K562 (cell line): ENCODE data around the gene PEX7. TPM values are rescaled to one million over a fixed set of nuclear protein-coding genes. Genes with fewer than 3 reads are reported as not detected.
A peak's percentile ranks its signal among the peaks of the same experiment; 100 is the strongest.

ENCODE experiments used
- ATAC-seq: fragments of 200-7000 bp; cut with Tn5 transposase; 3 replicates; pipeline ENCODE4 v1.9.1; 2020; ENCODE audit warnings: moderate library complexity
- BruUV-seq: library from RNA; stranded (reverse); fragments of 400-500 nt; replicated peaks from 2 replicates; lab custom pipeline; 2021; lab: Mats Ljungman, UMichigan
- CTCF ChIA-PET: fragments of 300-600 bp; formaldehyde crosslinking; extraction: SDS; loops from one replicate; lab custom pipeline; 2021; ENCODE audit warnings: low intra/inter-chr PET ratio; lab: Yijun Ruan, JAX
- POLR2A ChIA-PET: fragments of 300-600, 350-650 bp; sonication (Branson Sonifier 250); formaldehyde crosslinking; extraction: SDS; loops from one replicate; lab custom pipeline; 2021; ENCODE audit warnings: antibody characterized with exemption, inconsistent platforms; lab: Yijun Ruan, JAX
- DNase-seq, 4 experiments: peaks; one replicate each; pipeline versions ENCODE4 v3.0.0 to v3.0.0-alpha.2; 2011 to 2018; ENCODE audit warnings: low spot score in 3 of 4, mixed read lengths in 3 of 4; ENCODE audit errors: extremely low read depth in 1 of 4
- FAIRE-seq: peaks from 2 replicates; lab custom pipeline; 2011; peaks lifted over from hg19 to GRCh38; lab: Jason Lieb, UNC
- H2AFZ ChIP-seq: 2 replicates; pipeline ENCODE4 v1.6.0; 2011; ENCODE audit warnings: low read depth, low read length, control low read depth, inconsistent platforms
- H3K27ac ChIP-seq: fragments of 200-600 bp; 3 replicates; pipeline ENCODE4 v1.8.0; 2011; ENCODE audit warnings: low read depth, mild to moderate bottlenecking, control low read depth, inconsistent platforms, low read length, moderate library complexity, mixed read lengths; ENCODE audit errors: extremely low read depth
- H3K27me3 ChIP-seq, 2 experiments: fragments of 300-600 bp in 1 of 2; 2 replicates in 1 of 2; 3 replicates in 1 of 2; pipeline versions ENCODE4 v1.6.0 to v1.8.0; 2011; ENCODE audit warnings: inconsistent platforms in 2 of 2, low read length in 2 of 2, mild to moderate bottlenecking in 1 of 2, mixed read lengths in 1 of 2, moderate library complexity in 1 of 2; ENCODE audit not compliant: control insufficient read depth in 2 of 2, insufficient read depth in 2 of 2
- H3K36me3 ChIP-seq: fragments of 300-600 bp; 3 replicates; pipeline ENCODE4 v1.8.0; 2011; ENCODE audit warnings: mild to moderate bottlenecking, low read length, inconsistent platforms; ENCODE audit not compliant: control insufficient read depth, insufficient read depth
- H3K4me1 ChIP-seq, 2 experiments: fragments of 200-600 bp in 1 of 2; replicated peaks in 1 of 2; 2 replicates in 1 of 2; 3 replicates in 1 of 2; pipeline versions ENCODE4 v1.5.1 to v1.8.0; 2011; ENCODE audit warnings: inconsistent platforms in 2 of 2, low read length in 2 of 2, mild to moderate bottlenecking in 1 of 2, mixed read lengths in 1 of 2, moderate library complexity in 1 of 2; ENCODE audit not compliant: control insufficient read depth in 2 of 2, insufficient read depth in 2 of 2
- H3K4me2 ChIP-seq: 2 replicates; pipeline ENCODE4 v1.6.1; 2011; ENCODE audit warnings: low read length, control low read depth, inconsistent platforms, mixed read lengths; ENCODE audit not compliant: insufficient read depth
- H3K4me3 ChIP-seq: fragments of 200-600 bp; sonication (generic), shearing (Covaris generic); 2 replicates; pipeline ENCODE4 v1.5.1; 2016; ENCODE audit warnings: control low read depth, inconsistent platforms
- H3K79me2 ChIP-seq: fragments of 200-600 bp; 3 replicates; pipeline ENCODE4 v1.8.0; 2011; ENCODE audit warnings: low read length, inconsistent platforms; ENCODE audit not compliant: control insufficient read depth, insufficient read depth
- H3K9ac ChIP-seq, 2 experiments: 2 replicates each; pipeline versions ENCODE4 v1.6.0 to v1.6.1; 2011; ENCODE audit warnings: low read depth in 2 of 2, low read length in 2 of 2, control low read depth in 1 of 2, inconsistent platforms in 1 of 2, mild to moderate bottlenecking in 1 of 2, mixed read lengths in 1 of 2; ENCODE audit not compliant: insufficient read depth in 1 of 2
- H3K9me1 ChIP-seq: one replicate; pipeline ENCODE4 v1.6.0; 2011; ENCODE audit warnings: inconsistent platforms, mild to moderate bottlenecking, low read length, moderate library complexity; ENCODE audit not compliant: control insufficient read depth, insufficient read depth
- H3K9me3 ChIP-seq: replicated peaks from 2 replicates; pipeline ENCODE4 v1.5.1; 2011; ENCODE audit warnings: low read depth, low read length, inconsistent platforms; ENCODE audit not compliant: control insufficient read depth, insufficient read depth
- H4K20me1 ChIP-seq: replicated peaks from 2 replicates; pipeline ENCODE4 v1.6.1; 2011; ENCODE audit warnings: low read length, inconsistent platforms, mixed read lengths; ENCODE audit not compliant: control insufficient read depth, insufficient read depth
- BRF1 ChIP-seq: IDR thresholded peaks from 3 replicates; pipeline ENCODE4 v1.6.1; 2011; ENCODE audit warnings: borderline replicate concordance, mild to moderate bottlenecking; ENCODE audit not compliant: insufficient read length; ENCODE audit errors: extremely low read depth
- CBFA2T3 ChIP-seq: fragments of 450-650 bp; IDR thresholded peaks from 2 replicates; pipeline ENCODE4 v1.6.1; 2017
- HOXB6 ChIP-seq: fragments of 250-450 bp; sonication (Bioruptor Pico); IDR thresholded peaks from 2 replicates; pipeline ENCODE4 v1.5.1; 2022; ENCODE audit warnings: mild to moderate bottlenecking, borderline replicate concordance
- KLF6 ChIP-seq: fragments of 250-450 bp; sonication (Bioruptor Pico); IDR thresholded peaks from 2 replicates; pipeline ENCODE4 v1.4.0; 2020; ENCODE audit warnings: mild to moderate bottlenecking, moderate library complexity, borderline replicate concordance
- MYBL2 ChIP-seq, 2 experiments: fragments of 450-650 bp in 1 of 2; sonication (generic) in 1 of 2; formaldehyde crosslinking in 1 of 2; IDR thresholded peaks; 2 replicates each; pipeline versions ENCODE4 v1.6.1 to v1.8.1; 2017 to 2022; ENCODE audit warnings: borderline replicate concordance in 1 of 2, inconsistent platforms in 1 of 2, low read depth in 1 of 2, mild to moderate bottlenecking in 1 of 2, missing genetic modification reagents in 1 of 2, moderate library complexity in 1 of 2
- NFRKB ChIP-seq: fragments of 450-650 bp; IDR thresholded peaks from 2 replicates; pipeline ENCODE4 v1.6.1; 2016; ENCODE audit warnings: low read depth
- NR1H2 ChIP-seq: sonication (generic); formaldehyde crosslinking; IDR thresholded peaks from 2 replicates; pipeline ENCODE4 v1.4.0; 2020; ENCODE audit warnings: mild to moderate bottlenecking, missing genetic modification reagents
- PHB ChIP-seq: fragments of 250-450 bp; sonication (Bioruptor Pico); IDR thresholded peaks from 2 replicates; pipeline ENCODE4 v1.5.0; 2021
- PHTF2 ChIP-seq: fragments of 250-450 bp; sonication (Bioruptor Pico); IDR thresholded peaks from 2 replicates; pipeline ENCODE4 v1.5.0; 2021; ENCODE audit warnings: mild to moderate bottlenecking
- PTRF ChIP-seq: fragments of 450-650 bp; IDR thresholded peaks from 2 replicates; pipeline ENCODE4 v1.6.1; 2016; ENCODE audit warnings: mild to moderate bottlenecking, missing genetic modification characterization, missing compliant biosample characterization
- SRF ChIP-seq, 2 experiments: fragments of 250-450, 450-650 bp in 1 of 2; sonication (Bioruptor Pico) in 1 of 2; sonication (generic) in 1 of 2; formaldehyde crosslinking; IDR thresholded peaks; 2 replicates each; pipeline versions ENCODE4 v1.5.0 to v1.5.1; 2020 to 2022; ENCODE audit warnings: mild to moderate bottlenecking in 1 of 2, missing genetic modification reagents in 1 of 2
- TAF1 ChIP-seq: IDR thresholded peaks from 2 replicates; pipeline ENCODE4 v1.6.1; 2011; ENCODE audit warnings: mild to moderate bottlenecking, low read length, moderate library complexity; ENCODE audit not compliant: insufficient read depth, control insufficient read depth, severe bottlenecking; ENCODE audit errors: extremely low read depth
- TCF3 ChIP-seq: sonication (generic); formaldehyde crosslinking; IDR thresholded peaks from 2 replicates; pipeline ENCODE4 v1.4.0; 2020; ENCODE audit warnings: mild to moderate bottlenecking, missing genetic modification reagents
- U2AF1 ChIP-seq: fragments of 200-400 bp; formaldehyde crosslinking; optimal IDR thresholded peaks from 2 replicates; pipeline ENCODE3; 2017; ENCODE audit warnings: mild to moderate bottlenecking, low read depth, low read length, moderate library complexity
- ZFP36 ChIP-seq: fragments of 150-350 bp; IDR thresholded peaks from 2 replicates; pipeline ENCODE4 v1.6.1; 2018; ENCODE audit warnings: low read length, low read depth; ENCODE audit not compliant: partially characterized antibody
- ZNF217 ChIP-seq: sonication (generic); formaldehyde crosslinking; IDR thresholded peaks from 2 replicates; pipeline ENCODE4 v1.8.0; 2022; ENCODE audit warnings: mild to moderate bottlenecking, missing genetic modification reagents
- ZNF232 ChIP-seq: sonication (generic); formaldehyde crosslinking; IDR thresholded peaks from 2 replicates; pipeline ENCODE4 v1.8.0; 2022; ENCODE audit warnings: mild to moderate bottlenecking, missing genetic modification reagents
- ZSCAN29 ChIP-seq: fragments of 450-650 bp; IDR thresholded peaks from 2 replicates; pipeline ENCODE4 v1.6.1; 2017
- ZSCAN32 ChIP-seq: fragments of 450-650 bp; formaldehyde crosslinking; IDR thresholded peaks from 2 replicates; pipeline ENCODE4 v1.4.0; 2020; ENCODE audit warnings: mild to moderate bottlenecking, moderate library complexity
- whole genome bisulfite sequencing: fragments of 100-300 bp; shearing (Covaris generic); methylation state at CpG from one replicate; pipeline ENCODE4 v1.1.6; 2016; ENCODE audit warnings: low coverage, mixed read lengths; ENCODE audit not compliant: insufficient coverage; ENCODE audit errors: missing lambda C conversion rate; 5-methylcytosine and 5-hydroxymethylcytosine counted together
- in situ Hi-C: fragments of 300-500 bp; cut with MboI; formaldehyde crosslinking; loops from 4 replicates; pipeline ENCODE4 v1.15.0; 2018; ENCODE audit warnings: inconsistent platforms, mixed read lengths
- intact Hi-C: fragments of 100-400 bp; cut with micrococcal nuclease; formaldehyde crosslinking; loops from 2 replicates; pipeline ENCODE4 v1.14.2; 2022
- polyA plus RNA-seq, 8 experiments: library from polyadenylated mRNA; depleted of rRNA in 4 of 8; stranded (reverse) in 5 of 8; unstranded in 3 of 8; fragments of >200 nt; fragmentation: Nextera tagmentation in 2 of 8; fragmentation: Illumina TruSeq in 1 of 8; extraction: Ambion mirVana in 2 of 8; extraction: Trizol in 1 of 8; gene quantifications; 2 replicates each; pipeline versions ENCODE4 v1.2.1 to v1.2.3, GENCODE V29; 2011 to 2014; ENCODE audit warnings: inconsistent platforms in 1 of 8, missing spikeins in 1 of 8
- total RNA-seq, 7 experiments: library from RNA; depleted of rRNA in 6 of 7; stranded (reverse); fragments of >200 nt in 6 of 7; fragmentation: Illumina TruSeq in 2 of 7; extraction: Trizol in 2 of 7; gene quantifications; 2 replicates each; pipeline versions ENCODE4 v1.2.1 to v1.2.3, GENCODE V29; 2011 to 2021; ENCODE audit warnings: low replicate concordance in 1 of 7
- TF ChIP-seq, protein P1 (sequence below): fragments of 450-650 bp; IDR thresholded peaks from 2 replicates; pipeline ENCODE4 v1.6.1; 2016
- TF ChIP-seq, protein P2 (sequence below): fragments of 250-450 bp; sonication (Bioruptor Pico); IDR thresholded peaks from 2 replicates; pipeline ENCODE4 v1.8.0; 2022; ENCODE audit warnings: inconsistent platforms

PEX7 gene
- total and polyA plus RNA-seq, 9 of the 15 experiments (the other 6 are each of a cell fraction or from before 2014, with no cell fraction given): 1.6 to 12.9 (median 9.1) TPM

DNA sequence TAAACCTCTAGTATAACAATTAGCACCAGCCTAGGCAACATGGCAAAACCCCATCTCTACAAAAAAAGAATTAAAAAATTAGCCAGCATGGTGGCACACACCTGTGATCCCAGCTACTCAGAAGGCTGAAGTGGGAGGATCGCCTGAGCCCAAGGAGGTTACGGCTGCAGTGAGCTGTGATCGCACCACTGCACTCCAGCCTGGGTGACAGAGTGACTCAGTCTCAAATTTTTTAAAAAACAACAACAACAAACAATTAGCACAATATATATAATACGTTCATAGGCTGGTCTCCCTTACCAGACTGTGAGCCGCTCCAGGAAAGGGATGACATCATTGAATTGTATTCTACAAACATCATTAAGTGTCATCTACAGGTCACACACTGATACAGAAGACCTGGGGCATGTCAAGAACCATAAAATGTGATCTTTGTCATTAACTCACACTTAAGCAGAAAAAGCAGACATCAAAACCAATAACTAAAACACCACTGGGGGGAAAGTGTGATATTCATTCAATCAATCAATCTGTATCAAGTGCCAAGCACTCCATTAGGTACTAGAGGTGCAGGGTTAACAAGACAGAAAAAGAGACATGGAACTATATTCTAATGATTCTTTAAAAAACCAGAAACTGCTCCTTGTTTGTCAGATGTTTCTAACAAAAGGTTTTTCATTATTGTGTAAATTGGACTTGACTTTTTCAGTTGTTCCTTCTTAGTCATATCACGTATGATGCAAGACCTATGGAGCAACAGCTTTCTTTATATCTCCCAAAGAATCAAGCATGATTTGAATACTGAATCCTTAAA is 48.0 kb upstream of the PEX7 start:
- ATAC-seq: peak; percentile 22
- ChIA-PET CTCF (no interaction called here), POLR2A (interaction anchor here (0.6 to 2.3 kb wide), 4 partner anchors 9 to 22 kb away, joined by 3 to 10 read pairs (median 5); no protein-coding TSS in a partner anchor)
- no peaks in the 10 kb centered on the region for H3K36me3 ChIP-seq
- no peak for DNase-seq
- BruUV-seq: no TSS peak
- in situ Hi-C loops (no loop called here), intact Hi-C loops (no loop called here)
- no peaks in the 10 kb centered on the region for H3K9me3 ChIP-seq
- H3K9me1 ChIP-seq: no peaks in the 10 kb centered on the region
- no peak for FAIRE-seq
- no peaks in the 10 kb centered on the region for H4K20me1 ChIP-seq
- no peak overlapping the region for H2AFZ ChIP-seq
- peaks cover 80% of the 10 kb centered on the region for H3K79me2 ChIP-seq
- H3K27ac ChIP-seq: peak overlapping the region; percentile 11; the same call in 2 of the 3 replicates
- WGBS: 32% methylated on average over 6 of the region's 6 CpGs
- H3K27me3 ChIP-seq: no peaks in the 10 kb centered on the region
- H3K4me3 ChIP-seq: no peak overlapping the region
- peaks cover 0 to 16% of the 10 kb centered on the region in 2 experiments; a peak in 3 of 5 replicates for H3K4me1 ChIP-seq
- no peak overlapping the region for H3K9ac ChIP-seq
- H3K4me2 ChIP-seq: no peak overlapping the region
- TF ChIP-seq BRF1 (no peak), PHB (no peak), HOXB6 (CRISPR knock-in tag) (no peak), KLF6 (0 out of 2 replicates have a peak, but pooled peaks have one; percentile 60), NR1H2 (CRISPR knock-in tag) (no peak), TCF3 (no peak), TAF1 (no peak), NFRKB (no peak), ZSCAN32 (peak; percentile 55; the same call in 1 of the 2 replicates), SRF (CRISPR knock-in tag; IDR thresholded peaks at IDR 0.05) (no peak), ZNF232 (CRISPR knock-in tag) (no peak), PHTF2 (no peak), U2AF1 (no peak), ZSCAN29 (no peak), CBFA2T3 (no peak), PTRF (tag) (no peak; the same call in 1 of the 2 replicates), ZFP36 (no peak), MYBL2 (IDR thresholded peaks at IDR 0.05; ENCODE audit: low read depth) (no peak; the same call in 1 of the 2 replicates), MYBL2 (CRISPR knock-in tag; IDR thresholded peaks at IDR 0.05; ENCODE audit: borderline replicate concordance) (no peak), ZNF217 (no peak)
- TF ChIP-seq, protein P1, sequence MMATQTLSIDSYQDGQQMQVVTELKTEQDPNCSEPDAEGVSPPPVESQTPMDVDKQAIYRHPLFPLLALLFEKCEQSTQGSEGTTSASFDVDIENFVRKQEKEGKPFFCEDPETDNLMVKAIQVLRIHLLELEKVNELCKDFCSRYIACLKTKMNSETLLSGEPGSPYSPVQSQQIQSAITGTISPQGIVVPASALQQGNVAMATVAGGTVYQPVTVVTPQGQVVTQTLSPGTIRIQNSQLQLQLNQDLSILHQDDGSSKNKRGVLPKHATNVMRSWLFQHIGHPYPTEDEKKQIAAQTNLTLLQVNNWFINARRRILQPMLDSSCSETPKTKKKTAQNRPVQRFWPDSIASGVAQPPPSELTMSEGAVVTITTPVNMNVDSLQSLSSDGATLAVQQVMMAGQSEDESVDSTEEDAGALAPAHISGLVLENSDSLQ: peak; percentile 7; the same call in 1 of the 2 replicates
- TF ChIP-seq, protein P2, sequence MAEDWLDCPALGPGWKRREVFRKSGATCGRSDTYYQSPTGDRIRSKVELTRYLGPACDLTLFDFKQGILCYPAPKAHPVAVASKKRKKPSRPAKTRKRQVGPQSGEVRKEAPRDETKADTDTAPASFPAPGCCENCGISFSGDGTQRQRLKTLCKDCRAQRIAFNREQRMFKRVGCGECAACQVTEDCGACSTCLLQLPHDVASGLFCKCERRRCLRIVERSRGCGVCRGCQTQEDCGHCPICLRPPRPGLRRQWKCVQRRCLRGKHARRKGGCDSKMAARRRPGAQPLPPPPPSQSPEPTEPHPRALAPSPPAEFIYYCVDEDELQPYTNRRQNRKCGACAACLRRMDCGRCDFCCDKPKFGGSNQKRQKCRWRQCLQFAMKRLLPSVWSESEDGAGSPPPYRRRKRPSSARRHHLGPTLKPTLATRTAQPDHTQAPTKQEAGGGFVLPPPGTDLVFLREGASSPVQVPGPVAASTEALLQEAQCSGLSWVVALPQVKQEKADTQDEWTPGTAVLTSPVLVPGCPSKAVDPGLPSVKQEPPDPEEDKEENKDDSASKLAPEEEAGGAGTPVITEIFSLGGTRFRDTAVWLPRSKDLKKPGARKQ: no peak
